Measurements from ENCODE around the gene ZNF786. TPM values are rescaled to one million over a fixed set of nuclear protein-coding genes. Genes with fewer than 3 reads are reported as not detected.
"Not testable (repeated sequence)": the region's sequence is repeated elsewhere in the genome, so short reads cannot be mapped to it uniquely, and the experiment has no call there.

ZNF786 gene
- total RNA-seq, 1 donor from 2014 or later = 5.6 TPM

DNA sequence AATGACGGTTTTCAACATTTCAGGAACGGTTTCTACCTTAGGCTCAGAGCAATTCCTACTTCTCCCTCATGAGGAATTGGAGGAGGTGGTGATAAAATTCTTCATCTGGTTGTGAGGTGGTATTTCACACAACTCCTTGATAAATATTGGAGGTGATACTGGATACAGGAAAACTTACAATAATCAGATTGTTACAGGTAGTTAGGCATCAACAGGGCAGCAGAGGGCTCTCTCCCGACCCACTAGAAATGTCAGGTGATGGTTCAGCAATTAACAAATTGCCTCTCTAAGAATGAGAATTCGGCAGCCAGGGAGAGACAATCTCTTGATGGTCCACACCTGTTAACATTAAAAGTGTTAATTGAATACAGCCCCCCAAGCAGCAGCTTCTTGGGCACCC lies 22.6 kb downstream of the ZNF786 start:
- no peak overlapping the region for H3K27ac ChIP-seq
- H3K27me3 ChIP-seq = no peaks in the 10 kb centered on the region
- no peaks in the 10 kb centered on the region for H3K4me1 ChIP-seq
- intact Hi-C loops (cut with DNase I) = no loop called here
- no peak overlapping the region for H3K4me3 ChIP-seq
- ATAC-seq (no peak), DNase-seq (no peak)
- H3K9me3 ChIP-seq = no peaks in the 10 kb centered on the region
- TF ChIP-seq, protein P1, sequence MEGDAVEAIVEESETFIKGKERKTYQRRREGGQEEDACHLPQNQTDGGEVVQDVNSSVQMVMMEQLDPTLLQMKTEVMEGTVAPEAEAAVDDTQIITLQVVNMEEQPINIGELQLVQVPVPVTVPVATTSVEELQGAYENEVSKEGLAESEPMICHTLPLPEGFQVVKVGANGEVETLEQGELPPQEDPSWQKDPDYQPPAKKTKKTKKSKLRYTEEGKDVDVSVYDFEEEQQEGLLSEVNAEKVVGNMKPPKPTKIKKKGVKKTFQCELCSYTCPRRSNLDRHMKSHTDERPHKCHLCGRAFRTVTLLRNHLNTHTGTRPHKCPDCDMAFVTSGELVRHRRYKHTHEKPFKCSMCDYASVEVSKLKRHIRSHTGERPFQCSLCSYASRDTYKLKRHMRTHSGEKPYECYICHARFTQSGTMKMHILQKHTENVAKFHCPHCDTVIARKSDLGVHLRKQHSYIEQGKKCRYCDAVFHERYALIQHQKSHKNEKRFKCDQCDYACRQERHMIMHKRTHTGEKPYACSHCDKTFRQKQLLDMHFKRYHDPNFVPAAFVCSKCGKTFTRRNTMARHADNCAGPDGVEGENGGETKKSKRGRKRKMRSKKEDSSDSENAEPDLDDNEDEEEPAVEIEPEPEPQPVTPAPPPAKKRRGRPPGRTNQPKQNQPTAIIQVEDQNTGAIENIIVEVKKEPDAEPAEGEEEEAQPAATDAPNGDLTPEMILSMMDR (IDR thresholded peaks at IDR 0.05) = no peak
- peaks cover 35% of the 10 kb centered on the region for H3K36me3 ChIP-seq

DNA sequence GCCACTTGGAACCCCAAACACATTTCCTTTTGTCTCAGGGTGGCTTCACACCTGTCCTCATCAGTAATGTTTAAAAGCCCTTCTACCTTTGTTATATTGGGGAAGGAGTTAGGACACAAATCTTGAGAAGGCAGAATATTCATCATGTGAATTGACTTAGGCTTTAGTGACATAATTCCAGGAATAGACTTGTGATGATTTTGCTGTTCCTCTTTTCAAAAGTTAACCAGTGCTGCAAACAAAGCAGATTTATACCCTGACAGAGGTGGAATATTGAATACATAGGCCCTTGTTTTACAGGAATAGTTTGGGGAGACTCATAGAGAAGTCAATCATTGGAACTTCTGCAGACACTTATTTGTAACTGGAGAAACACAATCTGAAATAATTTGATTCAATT lies 27.0 kb downstream of the ZNF786 start:
- TF ChIP-seq, protein P1 (IDR thresholded peaks at IDR 0.05) = no peak

DNA sequence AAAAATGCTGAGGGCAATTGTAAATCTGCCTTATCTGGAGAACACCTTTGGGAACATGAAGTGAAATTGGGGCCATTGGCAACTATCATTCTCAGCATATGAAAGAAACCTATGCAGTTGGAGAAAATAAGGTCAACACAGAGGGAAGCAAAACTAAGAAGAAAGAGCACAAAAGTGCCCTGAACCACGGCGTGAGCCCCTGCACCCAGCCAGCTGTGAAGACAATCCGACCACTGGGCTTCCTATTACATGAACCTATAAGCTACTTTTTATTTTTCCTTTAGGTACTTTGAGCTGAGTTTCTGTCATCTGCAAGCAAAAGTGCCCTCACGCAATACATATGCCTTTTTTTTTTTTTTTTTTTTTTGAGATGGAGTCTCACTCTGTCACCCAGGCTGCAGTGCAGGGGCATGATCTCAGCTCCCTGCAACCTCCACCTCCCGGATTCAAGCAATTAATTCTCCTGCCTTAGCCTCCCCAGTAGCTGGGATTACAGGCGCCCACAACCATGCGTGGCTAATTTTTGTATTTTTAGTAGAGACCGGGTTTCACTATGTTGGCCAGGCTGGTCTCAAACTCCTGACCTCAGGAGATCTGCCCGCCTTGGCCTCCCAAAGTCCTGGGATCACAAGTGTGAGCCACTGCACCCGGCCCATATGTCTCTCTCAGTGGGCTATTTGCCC lies 28.2 kb downstream of the ZNF786 start:
- H3K4me3 ChIP-seq; H3K9me3 ChIP-seq; ATAC-seq; H3K4me1 ChIP-seq; DNase-seq; H3K36me3 ChIP-seq; intact Hi-C loops (cut with DNase I); H3K27me3 ChIP-seq; H3K27ac ChIP-seq: not testable (repeated sequence)

More for the DNA sequence above, 27.0 kb downstream of the ZNF786 start:
- Histone ChIP-seq H3K27me3 (no peaks in the 10 kb centered on the region), H3K4me3 (no peak overlapping the region), H3K9me3 (no peaks in the 10 kb centered on the region), H3K4me1 (no peaks in the 10 kb centered on the region), H3K36me3 (peaks cover 7% of the 10 kb centered on the region), H3K27ac (no peak overlapping the region)
- no peak for DNase-seq
- intact Hi-C loops (cut with DNase I) = no loop called here
- no peak for ATAC-seq

DNA sequence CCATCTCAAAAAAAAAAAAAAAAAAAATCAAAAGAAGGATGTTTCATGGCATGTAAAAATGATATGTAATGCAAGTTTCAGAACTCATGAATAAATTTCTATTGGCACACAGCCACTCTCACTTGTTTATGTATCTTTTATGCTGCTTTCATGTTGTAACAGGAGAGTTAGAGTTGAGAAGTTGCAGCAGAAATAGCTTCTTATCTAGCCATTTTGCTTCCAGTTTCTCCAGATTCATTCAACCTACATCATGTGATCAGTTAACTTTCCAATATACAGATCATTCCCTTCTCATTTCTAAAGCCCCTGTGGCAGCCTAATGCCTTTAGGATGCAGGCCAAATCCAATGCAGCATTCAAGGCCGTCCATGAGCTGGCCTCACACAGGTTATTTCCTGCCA lies 30.4 kb downstream of the ZNF786 start:
- TF ChIP-seq, protein P1 (IDR thresholded peaks at IDR 0.05) = no peak
- no peak overlapping the region for H3K4me3 ChIP-seq
- H3K4me1 ChIP-seq = no peaks in the 10 kb centered on the region
- no peaks in the 10 kb centered on the region for H3K27me3 ChIP-seq
- no peaks in the 10 kb centered on the region for H3K9me3 ChIP-seq
- intact Hi-C loops (cut with DNase I) = no loop called here
- DNase-seq = no peak
- H3K36me3 ChIP-seq = no peaks in the 10 kb centered on the region
- no peak overlapping the region for H3K27ac ChIP-seq
- no peak for ATAC-seq

DNA sequence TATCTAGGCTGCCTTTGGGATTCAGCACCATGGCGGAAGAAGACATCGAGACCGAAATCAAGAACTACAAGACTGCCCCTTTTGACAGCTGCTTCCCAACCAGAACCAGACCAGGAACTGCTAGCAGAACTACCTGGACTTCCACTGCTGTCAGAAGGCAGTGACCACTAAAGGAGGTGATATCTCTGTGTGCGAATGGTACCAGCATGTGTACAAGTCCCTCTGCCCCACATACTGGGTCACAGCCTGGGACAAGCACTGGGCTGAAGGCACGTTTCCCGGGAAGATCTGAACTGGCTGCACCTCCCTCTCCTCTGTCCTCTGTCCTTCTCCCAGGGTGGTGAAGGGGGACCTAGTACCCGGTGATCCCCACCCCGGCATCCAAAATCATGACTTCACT lies 36.6 kb downstream of the ZNF786 start:
- ATAC-seq = no peak
- Histone ChIP-seq H3K27ac (no peak overlapping the region), H3K4me3 (no peak overlapping the region), H3K27me3 (no peaks in the 10 kb centered on the region), H3K4me1 (no peaks in the 10 kb centered on the region), H3K36me3 (no peaks in the 10 kb centered on the region), H3K9me3 (no peaks in the 10 kb centered on the region)
- DNase-seq = no peak
- intact Hi-C loops (cut with DNase I) = no loop called here
- TF ChIP-seq, protein P1 (IDR thresholded peaks at IDR 0.05) = no peak

DNA sequence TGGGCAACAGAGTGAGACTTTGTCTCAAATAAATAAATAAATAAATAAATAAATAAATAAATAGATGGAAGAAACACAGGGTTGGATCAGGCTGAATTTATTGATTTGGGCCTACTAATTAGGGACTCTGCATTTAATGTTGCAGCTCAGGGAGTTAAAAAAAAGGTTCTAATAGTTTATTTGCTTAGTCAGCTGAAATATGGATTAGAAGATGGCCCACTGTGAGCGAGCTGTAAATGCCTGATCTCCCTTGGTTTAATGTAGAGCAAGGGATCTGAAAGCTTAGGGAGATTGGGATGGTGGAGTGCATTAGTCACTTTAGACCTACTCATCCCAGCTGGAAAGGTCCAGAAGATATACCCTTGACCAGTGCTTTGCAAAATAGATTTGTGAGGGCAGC lies 37.1 kb downstream of the ZNF786 start:
- no peaks in the 10 kb centered on the region for H3K27me3 ChIP-seq
- TF ChIP-seq, protein P1 (IDR thresholded peaks at IDR 0.05) = no peak
- no peak for ATAC-seq
- no peak for DNase-seq
- intact Hi-C loops (cut with DNase I) = no loop called here
- H3K4me3 ChIP-seq = no peak overlapping the region
- no peak overlapping the region for H3K27ac ChIP-seq
- no peaks in the 10 kb centered on the region for H3K9me3 ChIP-seq
- H3K4me1 ChIP-seq = no peaks in the 10 kb centered on the region
- no peaks in the 10 kb centered on the region for H3K36me3 ChIP-seq
